Transverse colon (tissue), 4 donors: ENCODE measurements around the gene IL12A. TPM values are rescaled to one million over a fixed set of nuclear protein-coding genes. Genes with fewer than 3 reads are reported as not detected.

ENCODE experiments used
- DNase-seq: peaks from one replicate; pipeline ENCODE4 v3.0.0-alpha.2; 2019
- H3K27ac ChIP-seq, 4 donors: fragments of 200-600 bp; sonication (generic); 2 replicates each; pipeline ENCODE4 v1.5.1; 2016 to 2018; ENCODE audit warnings: inconsistent platforms in 4 of 4
- H3K27me3 ChIP-seq: fragments of 200-600 bp; sonication (generic); 2 replicates; pipeline ENCODE4 v1.5.1; 2017; ENCODE audit warnings: inconsistent platforms
- H3K36me3 ChIP-seq, 4 donors: fragments of 200-600 bp; sonication (generic); 2 replicates each; pipeline ENCODE4 v1.5.1; 2017 to 2019; ENCODE audit warnings: inconsistent platforms in 4 of 4
- H3K4me1 ChIP-seq, 4 donors: fragments of 200-600 bp; sonication (generic); 2 replicates each; pipeline ENCODE4 v1.5.1; 2017 to 2020; ENCODE audit warnings: inconsistent platforms in 4 of 4
- H3K4me3 ChIP-seq, 4 donors: fragments of 200-600 bp; sonication (generic); 1 replicate in 1 of 4; 2 replicates in 3 of 4; pipeline versions ENCODE4 v1.5.1 to v1.6.1; 2017 to 2019; ENCODE audit warnings: inconsistent platforms in 4 of 4
- H3K9me3 ChIP-seq, 2 donors: fragments of 200-600 bp; sonication (generic); 2 replicates each; pipeline ENCODE4 v1.5.1; 2017 to 2019; ENCODE audit warnings: inconsistent platforms in 2 of 2
- CTCF ChIP-seq, 5 experiments: fragments of 200-600 bp in 3 of 5; fragments of 450-650 bp in 2 of 5; sonication (generic) in 3 of 5; IDR thresholded peaks; 1 replicate in 2 of 5; 2 replicates in 3 of 5; pipeline ENCODE4 v1.5.1; 2016 to 2017; ENCODE audit warnings: antibody characterized with exemption in 5 of 5, inconsistent platforms in 3 of 5, mild to moderate bottlenecking in 2 of 5, moderate library complexity in 1 of 5
- EP300 ChIP-seq: sonication (generic); formaldehyde crosslinking; IDR thresholded peaks from one replicate; pipeline ENCODE4 v1.6.1; 2017; ENCODE audit warnings: antibody characterized with exemption, low read depth
- POLR2A ChIP-seq: fragments of 450-650 bp; IDR thresholded peaks from one replicate; pipeline ENCODE4 v1.6.1; 2016; ENCODE audit warnings: antibody characterized with exemption, mild to moderate bottlenecking, moderate library complexity
- POLR2AphosphoS5 ChIP-seq, 3 donors: sonication (generic); formaldehyde crosslinking; IDR thresholded peaks; one replicate each; pipeline ENCODE4 v1.6.1; 2016; ENCODE audit warnings: antibody characterized with exemption in 3 of 3
- WGBS, 2 donors: methylation state at CpG; one replicate each; pipeline ENCODE4 v1.1.5; 2018; ENCODE audit warnings: low coverage in 1 of 2; 5-methylcytosine and 5-hydroxymethylcytosine counted together
- in situ Hi-C, 4 donors: fragments of 200-750 bp; cut with MboI; loops; one replicate each; pipeline versions ENCODE4 v1.15.0 to v1.15.1; 2017; ENCODE audit warnings: low sequenced_read_pairs in 3 of 4, low pct_ligation_motif_present in 1 of 4, low pct_unique_long_range_greater_than_20kb in 1 of 4
- intact Hi-C: fragments of 100-400 bp; cut with DNase I; formaldehyde crosslinking; loops from one replicate; pipeline ENCODE4 v1.15.1; 2023; ENCODE audit warnings: low total_unique reads
- total RNA-seq, 4 donors: library from RNA; depleted of rRNA; stranded (reverse); fragments of >200 nt; gene quantifications; one replicate each; pipeline ENCODE4 v1.1.0, GENCODE V29; 2016

IL12A gene
- total RNA-seq, 4 donors from 2014 or later, result 3.4 to 6.4 TPM; not detected in 2

- Histone ChIP-seq H3K36me3 (no peaks in the 10 kb centered on the region), H3K9me3 (no peaks in the 10 kb centered on the region), H3K4me3 (no peak overlapping the region), H3K27ac (no peak overlapping the region), H3K4me1 (peaks cover 0 to 6% (median 3%) of the 10 kb centered on the region in 4 donors), H3K27me3 (no peaks in the 10 kb centered on the region)
- intact Hi-C loops (no loop called here), in situ Hi-C loops (no loop called here)
- DNase-seq, result no peak
- no peak for TF ChIP-seq POLR2A
- TF ChIP-seq EP300, result no peak
- TF ChIP-seq POLR2AphosphoS5 (IDR thresholded peaks at IDR 0.05), result no peak
- TF ChIP-seq CTCF (IDR thresholded peaks at IDR 0.05), result no peak
Observed at GRCh38 chr3:159947220-159947619, 41.4 kb upstream of the IL12A start.

GRCh38 chr3:159948429-159949144 lies 40.0 kb upstream of the IL12A start:
- Histone ChIP-seq H3K9me3 (no peaks in the 10 kb centered on the region), H3K4me3 (no peak overlapping the region), H3K27me3 (no peaks in the 10 kb centered on the region), H3K27ac (no peak overlapping the region), H3K36me3 (no peaks in the 10 kb centered on the region), H3K4me1 (peaks cover 0 to 6% (median 3%) of the 10 kb centered on the region in 4 donors)
- no peak for TF ChIP-seq POLR2AphosphoS5 (IDR thresholded peaks at IDR 0.05)
- intact Hi-C loops (no loop called here), in situ Hi-C loops (no loop called here)
- no peak for DNase-seq
- 54 to 68% methylated on average over 3 to 5 of the region's 5 CpGs for WGBS, 2 donors

GRCh38 chr3:159950156-159950898 lies 38.3 kb upstream of the IL12A start:
- intact Hi-C loops (no loop called here), in situ Hi-C loops (no loop called here)
- DNase-seq, result no peak
- Histone ChIP-seq H3K9me3 (no peaks in the 10 kb centered on the region), H3K36me3 (no peaks in the 10 kb centered on the region), H3K27me3 (no peaks in the 10 kb centered on the region), H3K4me3 (no peak overlapping the region), H3K4me1 (peaks cover 0 to 6% (median 3%) of the 10 kb centered on the region in 4 donors), H3K27ac (no peak overlapping the region)
- TF ChIP-seq CTCF (IDR thresholded peaks at IDR 0.05) (no peak), POLR2A (no peak), EP300 (no peak), POLR2AphosphoS5 (IDR thresholded peaks at IDR 0.05) (no peak)
- 52 to 76% methylated on average over 3 of the region's 3 CpGs for WGBS, 2 donors

- TF ChIP-seq POLR2AphosphoS5 (IDR thresholded peaks at IDR 0.05), result no peak
- no peak for TF ChIP-seq CTCF (IDR thresholded peaks at IDR 0.05)
- no peak for TF ChIP-seq EP300
- TF ChIP-seq POLR2A, result no peak
- WGBS, 2 donors, result 68% methylated on average over 2 of the region's 2 CpGs; no CpG with 5 or more reads in 1 of the 2 donors
- no peak for DNase-seq
- Histone ChIP-seq H3K9me3 (no peaks in the 10 kb centered on the region), H3K4me3 (no peak overlapping the region), H3K36me3 (no peaks in the 10 kb centered on the region), H3K27ac (no peak overlapping the region), H3K4me1 (peaks cover 0 to 6% (median 3%) of the 10 kb centered on the region in 4 donors), H3K27me3 (no peaks in the 10 kb centered on the region)
- intact Hi-C loops (no loop called here), in situ Hi-C loops (no loop called here)
Observed at GRCh38 chr3:159951540-159951939, 37.1 kb upstream of the IL12A start.
